ENCODE measurements around the gene METTL23. TPM values are rescaled to one million over a fixed set of nuclear protein-coding genes. Genes with fewer than 3 reads are reported as not detected.

Gene METTL23
- total and polyA plus RNA-seq, 2 donors (not counting 3 experiments of a cell fraction or from before 2014, with no cell fraction given): 19.5 to 33.4 TPM

GRCh38 chr17:76715496-76715830, 11.2 kb upstream of the METTL23 start:
- no peak for TF ChIP-seq MYC (IDR thresholded peaks at IDR 0.05; ENCODE audit: low read depth, low read length)
- no peak for TF ChIP-seq POLR2A (IDR thresholded peaks at IDR 0.05; ENCODE audit: low read depth, low read length)
- no peak for TF ChIP-seq POLR2AphosphoS5 (IDR thresholded peaks at IDR 0.05; ENCODE audit: insufficient read depth, low read depth, low read length)
- TF ChIP-seq FOS (IDR thresholded peaks at IDR 0.05; ENCODE audit: borderline replicate concordance, insufficient read depth, low read length): no peak
- TF ChIP-seq JUN (IDR thresholded peaks at IDR 0.05; ENCODE audit: borderline replicate concordance, insufficient read depth, insufficient read length, low read depth): no peak
- no peak for TF ChIP-seq CTCF (IDR thresholded peaks at IDR 0.05; ENCODE audit: extremely low read depth in 1 of 2, insufficient read depth in 1 of 2, low read depth in 1 of 2, low read length in 2 of 2)
- POLR2A ChIA-PET: no interaction called here
- peaks cover 16 to 30% of the 10 kb centered on the region in 2 experiments for H3K36me3 ChIP-seq (ENCODE audit: control insufficient read depth in 2 of 2, extremely low read depth in 1 of 2, insufficient read depth in 2 of 2, low read length in 2 of 2)
- H3K9me3 ChIP-seq (replicated peaks; ENCODE audit: control insufficient read depth, insufficient read depth, low read length): no peaks in the 10 kb centered on the region
- no peaks in the 10 kb centered on the region for H4K20me1 ChIP-seq (replicated peaks; ENCODE audit: control insufficient read depth, extremely low read depth, insufficient read depth, low read length)
- no peak overlapping the region for H3K27ac ChIP-seq (ENCODE audit: insufficient read depth, low read depth, low read length)
- no peak overlapping the region for H3K9ac ChIP-seq (replicated peaks; ENCODE audit: extremely low read depth, insufficient read depth, low read length)
- DNase-seq (ENCODE audit: low read depth, low spot score) (no peak), FAIRE-seq (no peak)
- intact Hi-C loops (cut with micrococcal nuclease): loop anchor here (1.0 to 10.0 kb wide), 2 partner anchors 34 to 191 kb away; no protein-coding TSS in a partner anchor
- BruUV-seq (replicated peaks): no TSS peak
- H3K9me1 ChIP-seq (replicated peaks; ENCODE audit: control insufficient read depth, extremely low read depth, insufficient read depth, low read length): no peaks in the 10 kb centered on the region
- H2AFZ ChIP-seq (ENCODE audit: low read depth, low read length): no peak overlapping the region
- H3K4me1 ChIP-seq (ENCODE audit: control insufficient read depth, extremely low read depth, insufficient read depth, low read length): peaks cover 16% of the 10 kb centered on the region
- no peaks in the 10 kb centered on the region for H3K27me3 ChIP-seq (ENCODE audit: control insufficient read depth in 2 of 2, insufficient read depth in 2 of 2, low read length in 2 of 2)
- H3K79me2 ChIP-seq (ENCODE audit: control insufficient read depth, insufficient read depth, low read length): peaks cover 4% of the 10 kb centered on the region
- CTCF ChIA-PET: interaction anchor here (1.0 to 4.7 kb wide), 7 partner anchors 12 to 191 kb away, joined by 3 to 30 read pairs (median 3); no protein-coding TSS in a partner anchor
- no peak overlapping the region for H3K4me3 ChIP-seq (replicated peaks in 1 of 3; ENCODE audit: insufficient read depth in 1 of 3, low read depth in 1 of 3, low read length in 3 of 3)
- no peak overlapping the region for H3K4me2 ChIP-seq (ENCODE audit: insufficient read depth, low read length)
- dilution Hi-C loops (cut with MboI; ENCODE audit: extremely low pct_ligation_motif_present, low sequenced_read_pairs): no loop called here

Measured in endothelial cell of umbilical vein (primary cell).